Natural killer cell (primary cell): ENCODE measurements around the gene KLF16. TPM values are rescaled to one million over a fixed set of nuclear protein-coding genes. Genes with fewer than 3 reads are reported as not detected.
A peak's percentile ranks its signal among the peaks of the same experiment; 100 is the strongest.

Experiments
- ATAC-seq, 3 donors: fragments of 150-1000 bp in 2 of 3; fragments of 200-7000 bp in 1 of 3; cut with Tn5 transposase; 1 replicate in 1 of 3; 2 replicates in 2 of 3; pipeline ENCODE4 v1.10.0; 2021; ENCODE audit warnings: mild to moderate bottlenecking in 2 of 3, moderate library complexity in 2 of 3
- DNase-seq, 2 donors: peaks; one replicate each; pipeline versions ENCODE4 v3.0.0 to v3.0.0-alpha.2; 2013 to 2021; ENCODE audit warnings: mixed read lengths in 1 of 2
- H3K27ac ChIP-seq: one replicate; pipeline ENCODE4 v1.5.1; 2013; ENCODE audit warnings: mild to moderate bottlenecking, low read length
- H3K27me3 ChIP-seq: one replicate; pipeline ENCODE4 v1.6.1; 2013; ENCODE audit warnings: low read length; ENCODE audit not compliant: control insufficient read depth, insufficient read depth
- H3K36me3 ChIP-seq: one replicate; pipeline ENCODE4 v1.6.1; 2013; ENCODE audit warnings: low read length; ENCODE audit not compliant: control insufficient read depth, insufficient read depth
- H3K4me1 ChIP-seq: one replicate; pipeline ENCODE4 v1.6.1; 2013; ENCODE audit warnings: low read length; ENCODE audit not compliant: control insufficient read depth, insufficient read depth
- H3K4me3 ChIP-seq: one replicate; pipeline ENCODE4 v1.5.1; 2013; ENCODE audit warnings: low read length
- H3K9me3 ChIP-seq: one replicate; pipeline ENCODE4 v1.6.1; 2013; ENCODE audit warnings: low read length; ENCODE audit not compliant: control insufficient read depth, insufficient read depth
- H3K27ac Mint-ChIP-seq, 2 donors: one replicate each; pipeline ENCODE4 v1.8.0; 2022; ENCODE audit warnings: mild to moderate bottlenecking in 2 of 2, mixed read lengths in 2 of 2, moderate library complexity in 1 of 2
- H3K27me3 Mint-ChIP-seq, 2 donors: one replicate each; pipeline ENCODE4 v1.8.0; 2022; ENCODE audit warnings: low read depth in 2 of 2, mixed read lengths in 2 of 2
- H3K36me3 Mint-ChIP-seq: one replicate; pipeline ENCODE4 v1.8.0; 2022; ENCODE audit warnings: mixed read lengths
- H3K4me1 Mint-ChIP-seq, 2 donors: one replicate each; pipeline ENCODE4 v1.8.0; 2022; ENCODE audit warnings: mixed read lengths in 2 of 2
- H3K4me3 Mint-ChIP-seq: one replicate; pipeline ENCODE4 v1.8.0; 2022; ENCODE audit warnings: mild to moderate bottlenecking, moderate library complexity, mixed read lengths
- H3K9me3 Mint-ChIP-seq, 2 donors: one replicate each; pipeline ENCODE4 v1.8.0; 2022; ENCODE audit warnings: mixed read lengths in 2 of 2
- CTCF ChIP-seq: fragments of 200-600 bp; IDR thresholded peaks from one replicate; pipeline ENCODE4 v1.8.0; 2022; ENCODE audit warnings: antibody characterized with exemption
- WGBS: methylation state at CpG from one replicate; pipeline ENCODE4 v1.1.7; 2013; ENCODE audit warnings: missing lambda C conversion rate; ENCODE audit not compliant: insufficient coverage; 5-methylcytosine and 5-hydroxymethylcytosine counted together
- intact Hi-C: fragments of 100-400 bp; cut with micrococcal nuclease; formaldehyde crosslinking; loops from one replicate; pipeline ENCODE4 v1.14.2; 2022
- total RNA-seq, 4 donors: library from RNA; stranded (reverse); fragments of 120-200 nt in 1 of 4; gene quantifications; one replicate each; pipeline versions ENCODE4 v1.2.3 to v1.2.4, GENCODE V29; 2013 to 2022

Gene KLF16
- total RNA-seq, 3 donors from 2014 or later (not counting 1 experiment from before 2014, with no cell fraction given): 29.1 to 38.4 (median 34.8) TPM

GRCh38 chr19:1846517-1847204 lies 16.7 kb downstream of the KLF16 start:
- peak overlapping the region; percentile 93 for H3K4me3 Mint-ChIP-seq
- Histone ChIP-seq H3K9me3 (no peaks in the 10 kb centered on the region), H3K27me3 (no peaks in the 10 kb centered on the region), H3K27ac (no peak overlapping the region), H3K4me3 (no peak overlapping the region), H3K36me3 (no peaks in the 10 kb centered on the region), H3K4me1 (peaks cover 71% of the 10 kb centered on the region)
- H3K4me1 Mint-ChIP-seq: peaks cover 35 to 63% of the 10 kb centered on the region in 2 donors
- no peaks in the 10 kb centered on the region for H3K36me3 Mint-ChIP-seq
- H3K9me3 Mint-ChIP-seq: no peaks in the 10 kb centered on the region
- DNase-seq (no peak), ATAC-seq (no peak)
- peak overlapping the region; percentile 89 to 90 for H3K27ac Mint-ChIP-seq
- TF ChIP-seq CTCF: no peak
- 93% methylated on average over 29 of the region's 29 CpGs for WGBS
- no peaks in the 10 kb centered on the region for H3K27me3 Mint-ChIP-seq
- intact Hi-C loops: no loop called here

- ATAC-seq (no peak), DNase-seq (no peak)
- 96% methylated on average over 11 of the region's 11 CpGs for WGBS
- no peaks in the 10 kb centered on the region for H3K9me3 ChIP-seq
- no peaks in the 10 kb centered on the region for H3K27me3 ChIP-seq
- no peak overlapping the region for H3K27ac ChIP-seq
- no peaks in the 10 kb centered on the region for H3K36me3 ChIP-seq
- peaks cover 69% of the 10 kb centered on the region for H3K4me1 ChIP-seq
- H3K4me1 Mint-ChIP-seq: peaks cover 35 to 66% of the 10 kb centered on the region in 2 donors
- no peak overlapping the region for H3K4me3 ChIP-seq
- H3K9me3 Mint-ChIP-seq: no peaks in the 10 kb centered on the region
- no peaks in the 10 kb centered on the region for H3K36me3 Mint-ChIP-seq
- H3K4me3 Mint-ChIP-seq: no peak overlapping the region
- no peaks in the 10 kb centered on the region for H3K27me3 Mint-ChIP-seq
- H3K27ac Mint-ChIP-seq: peak overlapping the region; percentile 66 to 90
- intact Hi-C loops: no loop called here
- no peak for TF ChIP-seq CTCF
These were observed 17.7 kb downstream of the KLF16 start for GRCh38 chr19:1845642-1846041.

GRCh38 chr19:1845125-1845515 lies 18.3 kb downstream of the KLF16 start:
- Histone ChIP-seq H3K9me3 (no peaks in the 10 kb centered on the region), H3K4me1 (peaks cover 70% of the 10 kb centered on the region), H3K4me3 (no peak overlapping the region), H3K36me3 (no peaks in the 10 kb centered on the region), H3K27me3 (no peaks in the 10 kb centered on the region), H3K27ac (no peak overlapping the region)
- 94% methylated on average over 16 of the region's 16 CpGs for WGBS
- no peak for TF ChIP-seq CTCF
- H3K27me3 Mint-ChIP-seq: no peaks in the 10 kb centered on the region
- DNase-seq (no peak), ATAC-seq (no peak)
- no peak overlapping the region for H3K27ac Mint-ChIP-seq
- H3K9me3 Mint-ChIP-seq: no peaks in the 10 kb centered on the region
- intact Hi-C loops: no loop called here
- H3K4me3 Mint-ChIP-seq: no peak overlapping the region
- H3K4me1 Mint-ChIP-seq: peaks cover 35 to 68% of the 10 kb centered on the region in 2 donors
- H3K36me3 Mint-ChIP-seq: no peaks in the 10 kb centered on the region
